HG03521 (cell line): Measurements from ENCODE around the gene TOMM40.
"Not testable (repeated sequence)": the region's sequence is repeated elsewhere in the genome, so short reads cannot be mapped to it uniquely, and the experiment has no call there.

ENCODE experiments used
- ATAC-seq: cut with Tn5 transposase; IDR thresholded peaks from one replicate; pipeline ENCODE4 v1.9.1; 2021; ENCODE audit warnings: mild to moderate bottlenecking, moderate library complexity; ENCODE audit not compliant: unreplicated experiment

Gene TOMM40

DNA sequence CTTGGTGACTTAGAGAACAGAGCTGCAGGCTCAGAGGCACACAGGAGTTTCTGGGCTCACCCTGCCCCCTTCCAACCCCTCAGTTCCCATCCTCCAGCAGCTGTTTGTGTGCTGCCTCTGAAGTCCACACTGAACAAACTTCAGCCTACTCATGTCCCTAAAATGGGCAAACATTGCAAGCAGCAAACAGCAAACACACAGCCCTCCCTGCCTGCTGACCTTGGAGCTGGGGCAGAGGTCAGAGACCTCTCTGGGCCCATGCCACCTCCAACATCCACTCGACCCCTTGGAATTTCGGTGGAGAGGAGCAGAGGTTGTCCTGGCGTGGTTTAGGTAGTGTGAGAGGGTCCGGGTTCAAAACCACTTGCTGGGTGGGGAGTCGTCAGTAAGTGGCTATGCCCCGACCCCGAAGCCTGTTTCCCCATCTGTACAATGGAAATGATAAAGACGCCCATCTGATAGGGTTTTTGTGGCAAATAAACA, 33.2 kb downstream of the TOMM40 start:
- no peak for ATAC-seq

DNA sequence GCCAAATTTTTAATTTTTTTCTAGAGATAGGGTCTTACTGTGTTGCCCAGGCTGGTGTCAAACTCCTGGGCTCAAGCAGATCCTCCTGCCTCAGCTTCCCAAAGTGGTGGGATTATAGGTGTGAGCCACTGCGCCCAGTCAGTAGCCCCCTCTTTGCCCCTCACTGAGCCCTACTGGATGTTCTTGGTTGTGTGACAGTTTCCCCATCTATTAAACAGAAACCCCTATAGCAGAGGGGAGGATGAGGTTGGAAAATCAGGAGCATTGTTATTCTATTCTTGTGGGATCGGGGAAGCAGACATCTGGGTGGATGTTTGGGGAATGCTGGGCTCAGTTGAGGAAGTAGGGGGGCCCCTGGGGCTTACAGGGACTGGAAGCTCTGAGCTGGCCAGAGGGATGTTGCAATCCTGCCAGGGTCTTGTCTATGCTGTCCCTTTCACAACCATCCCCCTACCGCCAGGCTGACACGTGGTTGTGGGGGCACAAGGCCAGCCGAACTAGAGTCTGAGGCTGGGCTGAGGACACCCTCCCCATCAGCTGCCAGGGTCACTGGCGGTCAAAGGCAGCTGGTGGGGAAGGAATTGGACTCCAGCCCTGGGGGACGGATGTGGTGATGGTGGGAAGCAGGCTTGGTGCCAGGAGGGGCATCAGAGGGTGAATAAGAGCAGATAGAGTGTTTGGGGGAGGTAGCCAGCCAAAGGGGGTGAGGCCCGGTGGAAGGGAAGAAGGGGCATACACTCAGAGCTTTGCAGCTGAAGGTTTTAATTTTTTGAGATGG, 34.2 kb downstream of the TOMM40 start:
- ATAC-seq, result no peak

DNA sequence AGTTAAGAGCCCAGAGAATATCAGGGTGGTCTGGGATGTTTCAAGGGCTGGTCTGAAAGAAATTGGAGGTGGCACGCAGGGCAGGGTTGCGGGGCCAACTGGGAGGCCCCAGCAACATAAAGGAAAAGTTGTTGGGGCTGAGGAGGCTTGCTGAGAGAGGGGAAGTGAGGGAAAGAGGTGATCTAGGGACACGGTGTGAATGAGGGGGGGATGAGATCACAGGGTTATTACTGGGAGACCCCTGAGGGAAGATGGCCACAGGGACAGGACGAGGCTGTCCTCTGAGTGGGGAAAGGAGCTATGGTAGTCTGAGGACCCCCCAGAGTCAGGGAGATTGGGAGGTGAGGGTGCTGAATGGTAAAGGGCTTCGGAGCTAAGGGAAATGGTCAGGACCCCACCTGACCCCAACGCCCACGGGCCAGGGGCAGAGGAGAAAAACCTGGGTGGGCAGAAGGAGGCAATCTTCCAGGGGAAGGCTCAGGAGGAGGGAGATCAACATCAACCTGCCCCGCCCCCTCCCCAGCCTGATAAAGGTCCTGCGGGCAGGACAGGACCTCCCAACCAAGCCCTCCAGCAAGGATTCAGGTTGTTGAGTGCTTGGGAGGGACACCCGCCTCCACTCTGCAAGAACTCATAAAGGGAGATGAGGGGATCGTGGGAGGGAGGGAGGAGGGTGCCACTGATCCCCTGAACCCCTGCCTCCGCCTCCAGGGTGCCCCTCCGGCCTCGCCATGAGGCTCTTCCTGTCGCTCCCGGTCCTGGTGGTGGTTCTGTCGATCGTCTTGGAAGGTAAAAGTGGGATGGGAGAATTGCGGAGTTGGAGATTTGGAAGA, 35.4 kb downstream of the TOMM40 start:
- not testable (repeated sequence) for ATAC-seq

DNA sequence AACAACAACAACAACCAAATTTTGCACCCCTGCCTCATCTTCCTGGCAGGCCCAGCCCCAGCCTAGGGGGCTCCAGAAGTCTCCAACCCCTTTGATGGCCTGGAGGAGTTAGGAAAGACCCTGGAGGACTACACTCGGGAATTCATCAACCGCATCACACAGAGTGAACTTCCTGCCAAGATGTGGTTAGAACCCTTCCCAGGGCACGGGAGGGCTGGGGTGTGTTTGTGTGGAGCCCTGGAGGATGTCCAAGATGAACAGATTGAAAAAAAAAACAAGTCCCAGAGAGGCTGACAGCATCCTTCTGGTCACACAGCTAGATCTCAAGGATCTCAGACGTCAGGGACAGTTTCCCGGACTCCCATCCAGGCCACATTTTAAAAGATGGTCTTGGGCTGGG, 36.7 kb downstream of the TOMM40 start:
- no peak for ATAC-seq

DNA sequence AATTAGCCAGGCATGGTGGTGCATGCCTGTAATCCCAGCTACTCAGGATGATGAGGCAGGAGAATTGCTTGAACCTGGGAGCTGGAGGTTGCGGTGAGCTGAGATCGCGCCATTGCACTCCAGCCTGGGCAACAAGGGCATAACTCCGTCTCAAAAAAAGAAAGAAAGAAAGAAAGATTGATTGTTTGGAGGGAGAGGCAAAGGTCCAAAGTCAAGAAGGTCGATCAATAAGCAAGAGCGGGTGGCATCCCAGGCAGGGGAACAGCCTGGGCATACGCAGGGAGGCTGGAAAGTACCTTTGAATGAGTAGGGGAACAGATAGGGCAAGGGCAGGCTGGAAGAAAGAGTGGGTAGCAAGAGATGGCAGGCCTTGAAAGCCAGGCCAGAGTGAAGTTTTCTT, 39.0 kb downstream of the TOMM40 start:
- no peak for ATAC-seq

DNA sequence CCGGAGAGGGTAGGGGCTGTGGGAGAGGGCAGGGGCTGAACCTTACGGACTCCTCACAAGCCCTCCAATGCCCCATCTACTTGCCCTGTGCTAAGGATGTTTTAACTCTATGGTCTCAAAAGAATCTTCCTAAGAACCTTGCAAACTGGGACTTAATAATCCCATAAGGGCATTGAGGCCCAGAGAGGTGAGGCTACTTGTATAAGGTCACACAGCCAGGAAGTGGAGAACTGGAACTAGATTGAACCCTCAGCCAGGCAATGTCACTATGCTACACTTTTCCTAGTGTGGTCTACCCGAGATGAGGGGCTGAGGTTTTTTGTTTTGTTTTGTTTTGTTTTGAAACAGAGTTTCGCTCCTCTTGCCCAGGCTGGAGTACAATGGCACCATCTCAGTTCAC, 40.5 kb downstream of the TOMM40 start:
- no peak for ATAC-seq

DNA sequence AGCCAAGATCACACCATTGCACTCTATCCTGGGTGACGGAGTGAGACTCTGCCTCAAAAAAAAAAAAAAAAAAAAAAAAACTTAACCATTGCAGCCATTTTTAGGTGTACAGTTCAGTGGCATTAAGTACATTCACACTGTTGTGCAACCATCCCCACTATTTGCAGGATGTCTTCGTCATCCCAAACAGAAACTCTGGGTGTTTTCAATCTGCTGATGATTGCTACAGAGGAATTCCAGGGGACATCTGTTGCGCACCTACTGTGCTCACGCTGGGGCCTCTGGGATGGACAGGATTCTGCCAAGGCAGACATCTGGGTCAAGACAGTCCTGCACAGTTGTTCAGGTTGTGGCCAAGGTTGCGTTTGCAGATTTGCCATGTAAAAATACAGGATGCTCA, 48.6 kb downstream of the TOMM40 start:
- ATAC-seq, result no peak

DNA sequence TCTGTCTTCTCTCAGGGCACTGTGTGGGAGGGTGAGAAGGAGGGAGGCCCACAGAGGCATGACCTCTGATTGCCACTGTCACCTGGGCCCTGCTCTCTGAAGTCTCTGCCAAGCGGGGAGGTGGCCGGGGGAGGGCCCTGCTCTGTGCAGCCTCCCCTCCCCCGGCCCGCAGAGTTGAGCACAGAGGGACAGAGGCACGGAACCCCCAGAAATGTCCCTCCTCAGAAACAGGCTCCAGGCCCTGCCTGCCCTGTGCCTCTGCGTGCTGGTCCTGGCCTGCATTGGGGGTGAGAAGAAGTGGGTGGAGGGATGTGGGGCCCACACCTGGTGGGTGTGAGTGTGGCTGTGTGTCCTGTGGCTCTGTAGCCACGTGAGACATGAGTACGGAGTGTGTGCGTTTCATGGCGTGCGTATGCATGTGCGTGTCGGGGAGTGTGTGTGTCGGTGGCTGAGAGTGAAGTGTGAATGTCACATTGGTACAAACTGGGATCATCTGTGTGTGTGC, 51.1 kb downstream of the TOMM40 start, which contains the start of gene APOC4:
TSS of gene APOC4 (plus strand) at position 171 of the 505 bp plus-strand sequence. CDS start at position 212, 41 bp downstream.
- ATAC-seq, result no peak

DNA sequence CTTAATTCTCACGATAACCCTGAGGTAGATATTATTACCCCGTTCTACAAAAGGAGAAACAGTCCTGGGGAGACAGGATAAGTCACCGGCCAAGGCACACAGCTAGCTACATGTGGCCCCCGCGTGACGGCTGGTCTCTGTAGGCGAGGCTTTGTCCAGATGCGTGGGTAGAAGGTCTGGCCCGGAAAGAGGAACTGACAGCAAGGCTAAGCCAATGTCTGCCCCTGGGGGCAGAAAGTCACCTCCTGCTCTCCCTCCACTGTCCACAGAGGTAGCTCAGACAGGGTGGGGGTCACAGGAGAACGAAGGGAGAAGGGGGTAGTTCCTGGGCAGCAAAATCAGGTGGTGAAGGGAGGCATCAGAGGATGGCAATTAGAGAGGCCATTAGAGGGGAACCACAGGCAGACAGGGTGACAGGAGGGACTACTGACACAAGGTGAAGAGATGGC, 52.8 kb downstream of the TOMM40 start:
- no peak for ATAC-seq

DNA sequence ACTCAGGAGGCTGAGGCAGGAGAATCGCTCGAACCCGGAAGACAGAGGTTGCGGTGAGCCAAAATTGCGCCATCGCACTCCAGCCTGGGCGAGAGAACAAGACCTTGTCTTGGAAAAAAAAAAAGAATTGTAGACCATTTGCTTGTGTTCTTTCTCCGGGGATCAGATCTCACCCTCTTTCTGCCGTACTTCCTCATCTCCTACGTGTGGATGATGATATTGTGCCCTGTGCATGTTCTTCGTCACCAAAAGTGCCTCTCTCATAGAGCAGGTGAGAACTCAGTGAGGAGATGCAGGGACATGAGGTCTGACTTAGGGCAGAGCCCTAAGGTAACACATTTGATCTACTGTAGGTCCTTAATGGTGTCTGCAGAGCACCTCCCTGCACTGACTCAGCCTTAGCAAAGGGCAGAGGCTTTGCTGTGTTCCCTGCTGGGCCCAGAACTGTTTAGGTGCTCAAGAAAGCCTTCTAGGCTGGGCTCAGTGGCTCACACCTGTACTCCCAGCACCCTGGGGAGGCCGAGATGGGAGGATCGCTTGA, 56.1 kb downstream of the TOMM40 start:
- ATAC-seq, result no peak

DNA sequence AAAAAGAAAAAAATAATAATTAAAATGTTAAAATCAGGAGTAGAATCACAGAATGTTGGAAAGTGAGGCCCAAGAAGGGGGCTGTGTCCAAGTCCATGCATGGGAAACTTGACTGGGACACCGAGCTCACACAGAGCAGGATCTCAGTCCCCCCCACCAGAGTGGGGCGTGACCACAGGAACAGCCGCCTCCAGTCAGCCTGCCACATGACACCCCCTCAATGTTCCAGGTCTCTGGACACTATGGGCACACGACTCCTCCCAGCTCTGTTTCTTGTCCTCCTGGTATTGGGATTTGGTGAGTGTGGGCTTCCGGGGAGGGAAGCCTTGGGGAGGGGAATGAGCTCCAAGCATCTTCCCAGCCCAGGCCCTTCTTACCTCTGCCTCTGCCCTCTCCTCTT, 57.2 kb downstream of the TOMM40 start:
- ATAC-seq, result no peak

DNA sequence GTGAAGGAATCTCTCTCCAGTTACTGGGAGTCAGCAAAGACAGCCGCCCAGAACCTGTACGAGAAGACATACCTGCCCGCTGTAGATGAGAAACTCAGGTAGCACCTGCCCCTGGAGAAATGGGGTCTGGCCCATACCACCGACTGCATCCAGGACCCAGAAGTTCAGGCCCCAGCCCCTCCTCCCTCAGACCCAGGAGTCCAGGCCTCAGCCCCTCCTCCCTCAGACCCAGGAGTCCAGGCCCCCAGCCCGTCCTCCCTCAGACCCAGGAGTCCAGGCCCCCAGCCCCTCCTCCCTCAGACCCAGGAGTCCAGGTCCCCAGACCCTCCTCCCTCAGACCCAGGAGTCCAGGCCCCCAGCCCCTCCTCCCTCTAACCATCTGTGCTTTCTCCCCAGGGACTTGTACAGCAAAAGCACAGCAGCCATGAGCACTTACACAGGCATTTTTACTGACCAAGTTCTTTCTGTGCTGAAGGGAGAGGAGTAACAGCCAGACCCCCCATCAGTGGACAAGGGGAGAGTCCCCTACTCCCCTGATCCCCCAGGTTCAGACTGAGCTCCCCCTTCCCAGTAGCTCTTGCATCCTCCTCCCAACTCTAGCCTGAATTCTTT, 57.8 kb downstream of the TOMM40 start:
- no peak for ATAC-seq

DNA sequence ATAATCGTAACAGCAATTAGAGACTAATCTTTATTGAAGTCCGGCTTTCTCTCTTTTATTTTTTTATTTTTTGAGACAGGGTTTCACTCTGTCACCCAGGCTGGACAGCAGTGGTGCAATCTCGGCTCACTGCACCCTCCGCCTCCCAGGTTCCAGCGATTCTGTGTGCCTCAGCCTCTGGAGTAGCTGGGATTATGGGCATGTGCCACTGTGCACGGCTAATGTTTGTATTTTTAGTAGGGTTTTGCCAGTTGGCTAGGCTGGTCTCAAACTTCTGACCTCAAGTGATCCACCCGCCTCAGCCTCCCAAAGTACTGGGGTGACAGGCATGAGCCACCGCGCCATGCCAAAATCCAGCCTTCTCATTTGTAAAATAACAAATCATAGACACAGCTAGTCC, 58.5 kb downstream of the TOMM40 start:
- no peak for ATAC-seq

DNA sequence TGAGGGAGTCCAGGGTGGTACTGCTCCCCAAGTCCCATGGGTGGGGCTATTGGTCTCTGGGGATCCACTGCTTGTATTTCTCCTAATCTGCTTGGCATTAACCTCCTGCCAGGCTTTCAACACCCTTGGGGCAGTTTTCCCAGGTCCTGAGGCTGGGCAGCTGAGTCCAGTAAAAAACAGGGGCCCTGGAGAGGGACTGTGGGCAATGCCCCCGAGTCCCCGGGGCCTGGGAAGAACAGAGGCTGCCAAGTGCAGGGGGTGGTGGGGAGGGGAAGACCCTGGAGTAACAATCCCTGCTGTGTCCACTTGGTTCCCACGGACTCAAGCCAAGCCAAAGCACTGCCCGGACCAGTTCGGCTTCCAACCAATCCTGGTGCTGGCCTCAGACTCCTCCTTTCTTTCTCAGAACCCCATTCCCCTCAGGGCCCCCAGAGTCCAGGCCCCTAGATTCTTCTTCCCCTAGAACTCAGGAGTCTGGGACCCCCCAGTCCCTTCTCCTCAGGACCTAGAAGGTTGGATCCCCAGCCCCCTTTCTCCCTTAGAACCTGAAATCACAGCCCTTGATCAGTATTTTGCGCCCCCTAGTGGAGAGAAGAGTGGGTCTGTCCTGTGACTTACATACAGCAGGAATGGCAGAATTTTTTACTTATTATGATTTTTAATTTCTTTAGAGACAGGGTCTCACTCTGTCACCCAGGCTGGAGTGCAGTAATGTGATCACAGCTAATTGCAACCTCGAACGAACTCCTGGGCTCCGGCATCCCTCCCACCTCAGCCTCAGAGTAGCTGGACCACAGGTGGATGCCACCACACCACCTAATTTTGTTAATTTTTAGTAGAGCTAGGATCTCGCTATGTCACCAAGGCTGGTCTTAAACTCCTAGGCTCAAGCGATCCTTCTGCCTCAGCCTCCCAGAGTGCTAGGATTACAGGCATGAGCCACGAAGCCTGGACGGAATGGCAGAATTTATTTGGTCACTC, 60.4 kb downstream of the TOMM40 start:
- ATAC-seq, result no peak
